ENCODE measurements around the gene RTL9. TPM values are rescaled to one million over a fixed set of nuclear protein-coding genes. Genes with fewer than 3 reads are reported as not detected.

Gene RTL9
- total RNA-seq, 2 donors from 2014 or later: 0.07 to 0.27 TPM

- TF ChIP-seq, protein P1, sequence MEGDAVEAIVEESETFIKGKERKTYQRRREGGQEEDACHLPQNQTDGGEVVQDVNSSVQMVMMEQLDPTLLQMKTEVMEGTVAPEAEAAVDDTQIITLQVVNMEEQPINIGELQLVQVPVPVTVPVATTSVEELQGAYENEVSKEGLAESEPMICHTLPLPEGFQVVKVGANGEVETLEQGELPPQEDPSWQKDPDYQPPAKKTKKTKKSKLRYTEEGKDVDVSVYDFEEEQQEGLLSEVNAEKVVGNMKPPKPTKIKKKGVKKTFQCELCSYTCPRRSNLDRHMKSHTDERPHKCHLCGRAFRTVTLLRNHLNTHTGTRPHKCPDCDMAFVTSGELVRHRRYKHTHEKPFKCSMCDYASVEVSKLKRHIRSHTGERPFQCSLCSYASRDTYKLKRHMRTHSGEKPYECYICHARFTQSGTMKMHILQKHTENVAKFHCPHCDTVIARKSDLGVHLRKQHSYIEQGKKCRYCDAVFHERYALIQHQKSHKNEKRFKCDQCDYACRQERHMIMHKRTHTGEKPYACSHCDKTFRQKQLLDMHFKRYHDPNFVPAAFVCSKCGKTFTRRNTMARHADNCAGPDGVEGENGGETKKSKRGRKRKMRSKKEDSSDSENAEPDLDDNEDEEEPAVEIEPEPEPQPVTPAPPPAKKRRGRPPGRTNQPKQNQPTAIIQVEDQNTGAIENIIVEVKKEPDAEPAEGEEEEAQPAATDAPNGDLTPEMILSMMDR (IDR thresholded peaks at IDR 0.05): no peak
- H3K27me3 ChIP-seq (replicated peaks; ENCODE audit: insufficient read depth): no peaks in the 10 kb centered on the region
- H3K27ac ChIP-seq: no peak overlapping the region
- no peak overlapping the region for H3K4me3 ChIP-seq
- no peaks in the 10 kb centered on the region for H3K9me3 ChIP-seq
- DNase-seq (ENCODE audit: low spot score) (no peak), ATAC-seq (ENCODE audit: insufficient number of reproducible peaks, low FRiP score, low read depth) (no peak)
- H3K4me1 ChIP-seq (ENCODE audit: control insufficient read depth in 1 of 2, low read depth in 2 of 2): no peaks in the 10 kb centered on the region
- H3K36me3 ChIP-seq: no peaks in the 10 kb centered on the region
Observed at GRCh38 chrX:110320381-110320987, 38.2 kb upstream of the RTL9 start.

GRCh38 chrX:110321081-110321480, 37.6 kb upstream of the RTL9 start:
- no peaks in the 10 kb centered on the region for H3K36me3 ChIP-seq

DNA sequence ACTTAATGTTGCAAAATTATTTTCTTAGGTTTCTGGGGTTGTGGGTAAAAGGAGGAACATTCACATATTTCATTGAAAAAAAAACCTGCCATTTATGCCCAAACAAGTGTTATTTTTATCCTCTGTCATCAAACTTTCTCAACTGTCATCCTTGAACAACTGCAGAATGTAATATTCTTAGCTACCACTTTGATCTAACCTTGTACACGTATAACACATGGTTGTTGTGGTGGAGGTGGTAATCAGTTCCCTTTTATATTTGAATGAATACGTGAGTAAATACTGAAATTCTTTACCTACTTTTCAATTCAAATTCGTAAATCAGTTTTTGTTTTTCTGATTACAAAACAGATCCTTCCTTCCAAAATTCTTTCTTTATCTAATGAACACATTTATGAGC, 37.0 kb upstream of the RTL9 start:
- ATAC-seq (ENCODE audit: insufficient number of reproducible peaks, low FRiP score, low read depth): no peak
- TF ChIP-seq, protein P1 (IDR thresholded peaks at IDR 0.05): no peak
- Histone ChIP-seq H3K4me1 (ENCODE audit: control insufficient read depth in 1 of 2, low read depth in 2 of 2) (no peaks in the 10 kb centered on the region), H3K36me3 (no peaks in the 10 kb centered on the region), H3K27ac (no peak overlapping the region), H3K27me3 (replicated peaks; ENCODE audit: insufficient read depth) (no peaks in the 10 kb centered on the region), H3K4me3 (no peak overlapping the region), H3K9me3 (no peaks in the 10 kb centered on the region)
- no peak for DNase-seq (ENCODE audit: low spot score)

More at GRCh38 chrX:110321081-110321480, 37.6 kb upstream of the RTL9 start:
- H3K4me3 ChIP-seq: no peak overlapping the region
- ATAC-seq (ENCODE audit: insufficient number of reproducible peaks, low FRiP score, low read depth) (no peak), DNase-seq (ENCODE audit: low spot score) (no peak)
- TF ChIP-seq, protein P1 (IDR thresholded peaks at IDR 0.05): no peak
- no peak overlapping the region for H3K27ac ChIP-seq
- H3K4me1 ChIP-seq (ENCODE audit: control insufficient read depth in 1 of 2, low read depth in 2 of 2): no peaks in the 10 kb centered on the region
- no peaks in the 10 kb centered on the region for H3K9me3 ChIP-seq
- no peaks in the 10 kb centered on the region for H3K27me3 ChIP-seq (replicated peaks; ENCODE audit: insufficient read depth)

DNA sequence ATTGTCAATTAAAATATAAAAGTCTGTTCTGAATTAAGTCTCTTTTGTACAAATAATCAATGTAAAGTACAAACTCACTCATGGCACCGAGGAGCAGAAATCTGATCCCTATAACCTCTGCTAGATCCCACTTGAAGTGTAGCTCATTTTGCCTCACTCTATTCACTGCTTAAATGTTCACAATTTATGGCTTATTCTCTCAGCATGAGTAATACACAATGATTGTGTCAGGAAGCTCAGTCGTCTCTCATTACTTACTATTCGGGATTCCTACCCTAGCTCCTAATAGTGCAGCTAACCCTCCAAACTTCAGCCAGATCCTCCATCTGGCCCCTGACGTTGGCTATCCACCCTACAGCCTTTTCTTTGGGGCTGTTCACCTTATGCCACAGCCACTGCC, 36.0 kb upstream of the RTL9 start:
- H3K27me3 ChIP-seq (replicated peaks; ENCODE audit: insufficient read depth): no peaks in the 10 kb centered on the region
- H3K9me3 ChIP-seq: no peaks in the 10 kb centered on the region
- no peak for DNase-seq (ENCODE audit: low spot score)
- no peak overlapping the region for H3K4me3 ChIP-seq
- H3K36me3 ChIP-seq: no peaks in the 10 kb centered on the region
- no peak overlapping the region for H3K27ac ChIP-seq
- ATAC-seq (ENCODE audit: insufficient number of reproducible peaks, low FRiP score, low read depth): no peak
- TF ChIP-seq, protein P1 (IDR thresholded peaks at IDR 0.05): no peak
- no peaks in the 10 kb centered on the region for H3K4me1 ChIP-seq (ENCODE audit: control insufficient read depth in 1 of 2, low read depth in 2 of 2)

DNA sequence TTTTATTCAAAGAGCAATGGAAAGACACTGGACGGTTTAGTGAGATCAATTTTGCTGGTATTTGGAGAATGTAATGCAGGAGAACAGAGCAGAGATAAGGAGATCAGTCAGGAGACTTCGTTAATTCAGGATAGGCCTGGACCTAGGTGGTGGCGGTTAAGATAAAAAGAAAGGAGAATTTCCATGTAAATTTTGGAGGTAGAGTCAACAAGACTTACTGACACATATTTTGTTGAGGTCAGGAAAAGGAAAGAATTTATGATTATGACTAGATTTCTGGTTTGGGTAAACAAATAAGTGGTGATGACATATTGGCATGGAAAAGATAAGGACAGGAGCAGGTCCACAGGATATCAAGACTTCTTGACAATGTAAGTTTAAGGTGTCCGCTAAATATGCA, 31.9 kb upstream of the RTL9 start:
- H3K4me1 ChIP-seq (ENCODE audit: control insufficient read depth in 1 of 2, low read depth in 2 of 2): no peaks in the 10 kb centered on the region
- TF ChIP-seq, protein P1 (IDR thresholded peaks at IDR 0.05): no peak
- H3K36me3 ChIP-seq: no peaks in the 10 kb centered on the region
- H3K9me3 ChIP-seq: no peaks in the 10 kb centered on the region
- DNase-seq (ENCODE audit: low spot score): no peak
- H3K4me3 ChIP-seq: no peak overlapping the region
- no peaks in the 10 kb centered on the region for H3K27me3 ChIP-seq (replicated peaks; ENCODE audit: insufficient read depth)
- no peak for ATAC-seq (ENCODE audit: insufficient number of reproducible peaks, low FRiP score, low read depth)
- H3K27ac ChIP-seq: no peak overlapping the region

All from thoracic aorta (tissue), 2 donors.